ENCODE data around the gene SPACDR. TPM values are rescaled to one million over a fixed set of nuclear protein-coding genes. Genes with fewer than 3 reads are reported as not detected.

Gene SPACDR
- 0.44 to 1.3 TPM (median 0.60 TPM) in 5 replicates for total RNA-seq (2022; extraction: Qiagen RNA extraction; ENCODE audit: low read depth)

GRCh38 chr7:100464210-100464660 is at the start of gene SPACDR:
SPACDR (minus strand) TSS chr7:100464260; CDS start chr7:100464025, 235 bp downstream.

GRCh38 chr7:100483722-100484672 is 19.9 kb upstream of the SPACDR start, which contains the start of gene NYAP1:
NYAP1 (plus strand) TSS chr7:100483927; CDS start chr7:100485312, 1,385 bp downstream.

GRCh38 chr7:100478958-100479660 is 15.0 kb upstream of the SPACDR start, which contains the start of gene TSC22D4:
TSC22D4 (minus strand) TSS chr7:100479214; CDS start chr7:100478038, 1,176 bp downstream.

DNA sequence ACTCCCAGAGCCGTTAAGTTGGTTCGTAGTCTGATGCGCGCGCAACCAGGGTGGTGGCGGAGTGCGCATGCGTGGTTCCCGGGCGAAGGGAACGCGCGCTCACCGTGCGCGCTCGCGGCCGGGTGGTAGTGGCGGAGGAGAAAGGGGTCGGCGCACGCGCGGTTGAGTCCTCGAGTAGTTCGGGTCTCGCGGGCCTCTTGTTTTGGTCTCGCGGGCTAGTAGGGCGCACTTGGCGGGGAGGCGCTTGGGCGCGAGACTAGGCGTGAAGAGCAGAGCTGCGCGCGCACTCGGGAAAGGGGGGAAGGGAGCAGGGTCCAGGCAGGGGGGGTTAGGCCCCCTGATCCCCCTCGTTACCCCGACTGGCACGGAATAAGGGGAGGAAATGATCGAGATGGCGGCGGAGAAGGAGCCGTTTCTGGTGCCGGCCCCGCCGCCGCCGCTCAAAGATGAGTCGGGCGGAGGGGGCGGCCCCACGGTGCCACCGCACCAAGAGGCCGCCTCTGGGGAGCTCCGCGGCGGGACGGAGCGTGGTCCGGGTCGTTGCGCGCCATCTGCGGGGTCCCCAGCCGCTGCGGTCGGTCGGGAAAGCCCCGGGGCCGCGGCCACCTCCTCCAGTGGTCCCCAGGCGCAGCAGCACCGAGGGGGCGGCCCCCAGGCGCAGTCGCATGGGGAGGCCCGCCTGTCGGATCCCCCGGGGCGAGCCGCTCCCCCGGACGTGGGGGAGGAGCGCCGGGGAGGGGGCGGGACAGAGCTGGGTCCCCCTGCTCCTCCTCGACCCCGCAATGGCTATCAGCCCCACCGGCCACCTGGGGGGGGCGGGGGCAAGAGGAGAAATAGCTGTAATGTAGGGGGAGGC is 34.2 kb downstream of the SPACDR start, which contains the start of gene MEPCE:
Gene MEPCE (plus strand): TSS at position 195 of the 856 bp plus-strand sequence. CDS start 188 bp downstream, at position 383.

DNA sequence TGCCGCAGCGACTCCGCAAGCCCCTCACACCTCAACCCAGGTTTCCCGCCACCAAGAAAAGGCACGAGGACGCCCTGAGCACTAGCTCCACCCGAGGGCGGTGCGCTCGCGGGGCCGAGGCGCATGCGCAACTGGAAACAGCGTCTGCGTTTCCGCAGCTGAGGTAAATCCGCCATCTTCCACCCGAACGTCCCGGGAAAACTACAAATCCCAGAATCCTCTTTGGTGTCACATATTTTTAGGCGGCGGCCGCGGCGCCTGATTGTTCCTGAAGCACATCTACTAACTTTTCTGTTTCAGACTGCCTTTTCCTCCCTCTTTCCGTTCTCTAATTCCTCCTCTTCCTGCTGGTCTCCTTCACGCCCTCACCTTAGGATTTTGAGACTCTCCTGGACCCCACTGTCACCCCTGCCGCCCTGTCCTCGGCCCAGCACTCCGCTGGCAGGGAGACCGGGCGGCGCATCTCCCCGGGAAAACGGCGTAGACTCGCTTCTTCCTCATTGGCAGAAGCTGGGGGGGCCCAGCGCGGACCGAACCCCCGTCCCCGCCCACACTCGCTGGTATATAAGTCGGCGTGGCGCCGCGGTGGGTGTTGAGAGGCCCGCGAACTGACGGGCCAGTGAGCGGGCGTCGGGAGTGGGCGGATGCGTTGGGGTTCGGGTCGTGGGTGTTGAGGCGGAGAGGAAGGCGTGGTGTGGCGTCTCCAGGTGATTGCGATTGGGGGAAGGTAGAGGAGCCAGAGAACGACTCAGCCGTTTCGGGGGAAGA is 35.7 kb downstream of the SPACDR start, which contains the start of gene ZCWPW1:
Gene ZCWPW1 (minus strand): TSS at position 505 of the 768 bp plus-strand sequence. CDS start 8,054 bp downstream, outside the sequence.

Other genes with a start within 250 kb of the SPACDR start
- gene PVRIG, start 244.3 kb downstream of the SPACDR start, total RNA-seq (2022; extraction: Qiagen RNA extraction; ENCODE audit: low read depth), result not detected in 5 replicates
- not detected in 5 replicates for gene SPDYE3, start 156.6 kb downstream of the SPACDR start, total RNA-seq (2022; extraction: Qiagen RNA extraction; ENCODE audit: low read depth)
- 19.0 to 38.5 TPM (median 34.5 TPM) in 5 replicates for gene PILRB, start 106.1 kb downstream of the SPACDR start, total RNA-seq (2022; extraction: Qiagen RNA extraction; ENCODE audit: low read depth)
- gene PILRA, start 90.8 kb downstream of the SPACDR start, total RNA-seq (2022; extraction: Qiagen RNA extraction; ENCODE audit: low read depth), result 3.7 to 6.8 TPM (median 5.2 TPM) in 5 replicates
- gene ZCWPW1, start 35.6 kb downstream of the SPACDR start, total RNA-seq (2022; extraction: Qiagen RNA extraction; ENCODE audit: low read depth), result 0.85 to 2.1 TPM (median 1.4 TPM) in 5 replicates
- 30.6 to 48.9 TPM (median 43.5 TPM) in 5 replicates for gene MEPCE, start 34.4 kb downstream of the SPACDR start, total RNA-seq (2022; extraction: Qiagen RNA extraction; ENCODE audit: low read depth)
- gene PPP1R35, start 27.8 kb downstream of the SPACDR start, total RNA-seq (2022; extraction: Qiagen RNA extraction; ENCODE audit: low read depth), result 30.1 to 58.1 TPM (median 57.4 TPM) in 5 replicates
- gene TSC22D4, start 15.0 kb upstream of the SPACDR start, total RNA-seq (2022; extraction: Qiagen RNA extraction; ENCODE audit: low read depth), result 28.5 to 55.6 TPM (median 46.9 TPM) in 5 replicates
- 1.9 to 5.7 TPM (median 4.1 TPM) in 5 replicates for gene NYAP1, start 19.7 kb upstream of the SPACDR start, total RNA-seq (2022; extraction: Qiagen RNA extraction; ENCODE audit: low read depth)
- gene AGFG2, start 74.9 kb upstream of the SPACDR start, total RNA-seq (2022; extraction: Qiagen RNA extraction; ENCODE audit: low read depth), result 19.0 to 38.1 TPM (median 30.3 TPM) in 5 replicates
- gene SAP25, start 109.6 kb upstream of the SPACDR start, total RNA-seq (2022; extraction: Qiagen RNA extraction; ENCODE audit: low read depth), result 0.35 to 1.8 TPM (median 0.64 TPM) in 5 replicates
- 10.0 to 21.2 TPM (median 15.0 TPM) in 5 replicates for gene LRCH4, start 121.9 kb upstream of the SPACDR start, total RNA-seq (2022; extraction: Qiagen RNA extraction; ENCODE audit: low read depth)
- gene FBXO24, start 122.1 kb upstream of the SPACDR start, total RNA-seq (2022; extraction: Qiagen RNA extraction; ENCODE audit: low read depth), result 0.07 to 0.40 TPM (median 0.15 TPM) in 3 of 5 replicates, not detected in the others
- 7.4 to 12.4 TPM (median 10.5 TPM) in 5 replicates for gene PCOLCE, start 138.1 kb upstream of the SPACDR start, total RNA-seq (2022; extraction: Qiagen RNA extraction; ENCODE audit: low read depth)
- 14.8 to 23.1 TPM (median 20.0 TPM) in 5 replicates for gene MOSPD3, start 148.3 kb upstream of the SPACDR start, total RNA-seq (2022; extraction: Qiagen RNA extraction; ENCODE audit: low read depth)
- 1.6 to 3.1 TPM (median 2.5 TPM) in 5 replicates for gene TFR2, start 177.3 kb upstream of the SPACDR start, total RNA-seq (2022; extraction: Qiagen RNA extraction; ENCODE audit: low read depth)
- not detected in 5 replicates for gene ACTL6B, start 192.2 kb upstream of the SPACDR start, total RNA-seq (2022; extraction: Qiagen RNA extraction; ENCODE audit: low read depth)
- gene GNB2, start 209.5 kb upstream of the SPACDR start, total RNA-seq (2022; extraction: Qiagen RNA extraction; ENCODE audit: low read depth), result 129 to 274 TPM (median 259 TPM) in 5 replicates
- 11.2 to 23.3 TPM (median 20.1 TPM) in 5 replicates for gene GIGYF1, start 230.0 kb upstream of the SPACDR start, total RNA-seq (2022; extraction: Qiagen RNA extraction; ENCODE audit: low read depth)
- gene POP7, start 241.9 kb upstream of the SPACDR start, total RNA-seq (2022; extraction: Qiagen RNA extraction; ENCODE audit: low read depth), result 57.9 to 103 TPM (median 95.3 TPM) in 5 replicates